BJ (cell line): Measurements from ENCODE around the gene RNF208. TPM values are rescaled to one million over a fixed set of nuclear protein-coding genes. Genes with fewer than 3 reads are reported as not detected.
A peak's percentile ranks its signal among the peaks of the same experiment; 100 is the strongest.

Source experiments
- CTCF ChIA-PET: fragments of 350-600 bp; formaldehyde crosslinking; extraction: SDS; loops from one replicate; lab custom pipeline; 2021; ENCODE audit warnings: antibody characterized with exemption, inconsistent platforms; lab: Yijun Ruan, JAX
- POLR2A ChIA-PET: fragments of 300-600 bp; sonication (Branson Sonifier 250); formaldehyde crosslinking; extraction: SDS; loops from one replicate; lab custom pipeline; 2021; ENCODE audit warnings: antibody characterized with exemption; lab: Charles Lee
- DNase-seq: peaks from one replicate; pipeline ENCODE4 v3.0.0-alpha.2; 2011; ENCODE audit warnings: low read depth
- H3K27me3 ChIP-seq: 2 replicates; pipeline ENCODE4 v1.6.0; 2011; ENCODE audit warnings: low read length; ENCODE audit not compliant: control insufficient read depth, insufficient read depth
- H3K36me3 ChIP-seq: 2 replicates; pipeline ENCODE4 v1.5.1; 2011; ENCODE audit warnings: low read length; ENCODE audit not compliant: control insufficient read depth, insufficient read depth
- H3K4me3 ChIP-seq: 2 replicates; pipeline ENCODE4 v1.5.1; 2011; ENCODE audit warnings: low read depth, mild to moderate bottlenecking, control low read depth, low read length
- CTCF ChIP-seq: IDR thresholded peaks from 2 replicates; pipeline ENCODE4 v1.5.1; 2011; ENCODE audit warnings: low read depth, mild to moderate bottlenecking, control low read depth, inconsistent platforms, low read length, moderate library complexity; ENCODE audit not compliant: insufficient read depth
- polyA plus RNA-seq: library from polyadenylated mRNA; depleted of rRNA; stranded (reverse); fragments of >200 nt; gene quantifications from 2 replicates; pipeline ENCODE4 v1.2.3, GENCODE V29; 2011

RNF208 gene
- polyA plus RNA-seq, 1 experiment: 0.39 TPM

DNA sequence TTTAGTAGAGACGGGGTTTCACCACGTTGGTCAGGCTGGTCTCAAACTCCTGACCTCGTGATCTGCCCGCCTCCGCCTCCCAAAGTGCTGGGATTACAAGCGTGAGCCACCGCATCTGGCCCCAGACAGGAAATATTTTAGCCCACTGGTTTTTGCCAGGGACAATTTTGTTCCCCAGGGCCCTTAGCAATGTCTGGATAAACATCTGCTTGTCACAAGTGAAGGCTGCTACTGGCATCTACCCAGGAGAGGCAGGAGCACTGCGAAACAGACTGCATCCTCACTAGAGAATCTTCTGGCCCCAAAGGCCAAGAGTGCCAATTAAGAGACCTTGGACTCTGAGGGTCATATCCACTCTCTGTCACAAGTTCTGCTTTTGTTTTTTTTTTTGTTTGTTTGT, 19.1 kb downstream of the RNF208 start:
- no peak for DNase-seq
- no peak overlapping the region for H3K4me3 ChIP-seq
- no peaks in the 10 kb centered on the region for H3K27me3 ChIP-seq
- CTCF ChIA-PET: interaction anchor here (1.5 kb wide), 1 partner anchor 24 kb away, joined by 3 read pairs; no protein-coding TSS in a partner anchor
- no peak for TF ChIP-seq CTCF
- POLR2A ChIA-PET: no interaction called here
- no peaks in the 10 kb centered on the region for H3K36me3 ChIP-seq

GRCh38 chr9:137201205-137201868, 20.7 kb downstream of the RNF208 start:
- DNase-seq: no peak
- TF ChIP-seq CTCF: no peak
- Histone ChIP-seq H3K27me3 (no peaks in the 10 kb centered on the region), H3K4me3 (peak overlapping the region; percentile 61), H3K36me3 (no peaks in the 10 kb centered on the region)
- ChIA-PET POLR2A (interaction anchor here (0.6 to 0.7 kb wide), 2 partner anchors 22 to 92 kb away, joined by 4 to 7 read pairs; no protein-coding TSS in a partner anchor), CTCF (interaction anchor here (0.7 to 1.0 kb wide), 2 partner anchors 26 to 155 kb away, joined by 3 to 4 read pairs; partner anchors contain the start of gene RNF224)

- H3K36me3 ChIP-seq: no peaks in the 10 kb centered on the region; the same call in 1 of the 2 replicates
- CTCF ChIA-PET: interaction anchor here (0.7 to 1.0 kb wide), 2 partner anchors 27 to 154 kb away, joined by 3 to 4 read pairs; partner anchors contain the start of gene RNF224
- H3K4me3 ChIP-seq: peak within 1 kb of the TSS; percentile 61
- TF ChIP-seq CTCF: no peak
- POLR2A ChIA-PET: interaction anchor here (0.7 kb wide), 1 partner anchor 93 kb away, joined by 4 read pairs; no protein-coding TSS in a partner anchor
- peak; percentile 89 for DNase-seq
- no peaks in the 10 kb centered on the region for H3K27me3 ChIP-seq
Measured at GRCh38 chr9:137200311-137201204, 21.5 kb downstream of the RNF208 start, which contains the start of gene TPRN. Gene TPRN (minus strand): TSS chr9:137200741. CDS start chr9:137200711, 30 bp downstream.

DNA sequence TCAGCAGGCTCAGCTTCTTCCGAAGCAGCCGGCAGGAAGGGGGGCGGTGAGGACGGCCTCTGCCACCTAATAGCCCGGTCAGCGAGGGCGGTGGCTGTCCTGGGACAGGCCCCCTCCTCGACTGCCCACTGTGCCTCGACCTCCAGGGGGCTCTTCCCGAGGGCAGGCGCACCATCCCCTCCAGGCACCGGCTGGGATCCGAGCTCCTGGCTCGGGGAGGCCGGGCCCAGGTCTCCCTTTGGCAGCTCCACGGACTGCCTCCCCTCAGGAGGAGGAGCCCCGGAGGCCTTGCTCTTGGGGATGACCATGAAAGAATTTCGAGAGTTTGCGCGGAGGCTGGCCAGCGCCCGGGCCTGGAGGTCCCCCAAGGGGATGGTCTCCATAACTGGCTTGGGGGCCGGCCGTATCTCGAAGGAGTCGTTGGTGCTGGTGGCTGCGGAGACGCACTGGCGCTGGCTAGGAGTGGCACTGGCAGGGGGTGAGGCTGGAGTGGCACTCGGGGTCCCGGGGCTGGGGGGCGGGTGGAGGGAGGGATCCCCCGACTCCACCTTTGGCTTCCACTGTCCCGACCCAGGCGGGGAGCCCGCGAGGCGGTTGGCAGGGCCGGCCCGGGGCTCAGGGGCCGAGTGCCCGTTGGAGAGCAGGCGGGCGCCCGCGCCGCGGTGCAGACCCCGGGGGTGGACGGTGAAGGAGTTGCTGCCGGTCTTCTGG, 22.5 kb downstream of the RNF208 start:
- Histone ChIP-seq H3K36me3 (no peaks in the 10 kb centered on the region; the same call in 1 of the 2 replicates), H3K4me3 (peak overlapping the region; percentile 52), H3K27me3 (no peaks in the 10 kb centered on the region)
- no peak for TF ChIP-seq CTCF
- ChIA-PET CTCF (interaction anchor here (0.8 to 1.0 kb wide), 2 partner anchors 11 to 22 kb away, joined by 3 read pairs; no protein-coding TSS in a partner anchor), POLR2A (interaction anchor here (1.0 kb wide), 1 partner anchor 10 kb away, joined by 3 read pairs; no protein-coding TSS in a partner anchor)
- DNase-seq: no peak
